OCI-LY1 (cell line): ENCODE data around the gene HP.

Experiments
- H2AFZ ChIP-seq: fragments of 200-600 bp; sonication (generic), shearing (Covaris generic); 2 replicates; pipeline ENCODE4 v1.6.0; 2014; ENCODE audit warnings: antibody characterized with exemption, mild to moderate bottlenecking, low read length
- H3F3A ChIP-seq: fragments of 200-600 bp; sonication (generic), shearing (Covaris generic); 2 replicates; pipeline ENCODE4 v1.6.0; 2014; ENCODE audit warnings: mild to moderate bottlenecking, antibody characterized with exemption, low read length, moderate library complexity; ENCODE audit not compliant: insufficient read depth
- H3K27ac ChIP-seq: fragments of 200-600 bp; sonication (generic); 2 replicates; pipeline ENCODE4 v1.5.1; 2014; ENCODE audit warnings: low read length, mixed run types, mild to moderate bottlenecking, low read depth; ENCODE audit not compliant: poor library complexity, severe bottlenecking
- H3K27me3 ChIP-seq: fragments of 200-600 bp; sonication (generic); 2 replicates; pipeline ENCODE4 v1.6.0; 2014; ENCODE audit warnings: antibody characterized with exemption, mild to moderate bottlenecking, low read length, moderate library complexity; ENCODE audit not compliant: insufficient read depth
- H3K36me3 ChIP-seq: fragments of 200-600 bp; sonication (generic); 2 replicates; pipeline ENCODE4 v1.6.1; 2014; ENCODE audit warnings: mild to moderate bottlenecking, antibody characterized with exemption, low read length, moderate library complexity, mixed read lengths; ENCODE audit not compliant: insufficient read depth
- H3K4me1 ChIP-seq: fragments of 200-600 bp; sonication (generic); 2 replicates; pipeline ENCODE4 v1.5.1; 2014; ENCODE audit warnings: mild to moderate bottlenecking, low read length, moderate library complexity; ENCODE audit not compliant: insufficient read depth, severe bottlenecking
- H3K4me2 ChIP-seq: fragments of 200-600 bp; sonication (generic), shearing (Covaris generic); 2 replicates; pipeline ENCODE4 v1.6.1; 2014; ENCODE audit warnings: low read length
- H3K4me3 ChIP-seq: fragments of 200-600 bp; sonication (generic); 2 replicates; pipeline ENCODE4 v1.5.1; 2014; ENCODE audit warnings: low read length, low read depth, mild to moderate bottlenecking, mixed read lengths; ENCODE audit not compliant: poor library complexity, severe bottlenecking
- H3K79me2 ChIP-seq: fragments of 200-600 bp; shearing (Covaris generic); 2 replicates; pipeline ENCODE4 v1.6.1; 2016; ENCODE audit warnings: mixed run types, low read length, mixed read lengths; ENCODE audit not compliant: insufficient read depth
- H3K9ac ChIP-seq: fragments of 200-600 bp; sonication (generic), shearing (Covaris generic); 2 replicates; pipeline ENCODE4 v1.6.1; 2014; ENCODE audit warnings: mild to moderate bottlenecking, low read length, mixed read lengths
- H3K9me2 ChIP-seq: fragments of 200-600 bp; sonication (generic), shearing (Covaris generic); 2 replicates; pipeline ENCODE4 v1.6.1; 2014; ENCODE audit warnings: low read depth, mild to moderate bottlenecking, low read length, mixed read lengths
- H3K9me3 ChIP-seq: fragments of 200-600 bp; shearing (Covaris generic); 2 replicates; pipeline ENCODE4 v1.6.1; 2014; ENCODE audit warnings: low read length, mixed read lengths
- H4K20me1 ChIP-seq: fragments of 200-600 bp; sonication (generic), shearing (Covaris generic); 2 replicates; pipeline ENCODE4 v1.6.0; 2016; ENCODE audit warnings: mild to moderate bottlenecking, low read length; ENCODE audit not compliant: insufficient read depth
- CTCF ChIP-seq: fragments of 200-600 bp; sonication (generic), shearing (Covaris generic); IDR thresholded peaks from 2 replicates; pipeline ENCODE4 v1.5.1; 2017; ENCODE audit warnings: mild to moderate bottlenecking, antibody characterized with exemption, low read length, moderate library complexity, mixed read lengths
- EZH2 ChIP-seq: fragments of 200-600 bp; sonication (generic), shearing (Covaris generic); IDR thresholded peaks from 2 replicates; pipeline ENCODE4 v1.8.0; 2017; ENCODE audit warnings: borderline replicate concordance, mixed run types, mild to moderate bottlenecking, antibody characterized with exemption, low read length, moderate library complexity, mixed read lengths

HP gene

GRCh38 chr16:72098936-72099335 lies 44.6 kb downstream of the HP start:
- H3K4me2 ChIP-seq, result no peak overlapping the region
- no peak for TF ChIP-seq EZH2
- no peak for TF ChIP-seq CTCF
- no peaks in the 10 kb centered on the region for H3F3A ChIP-seq
- H3K36me3 ChIP-seq, result peaks cover 76% of the 10 kb centered on the region
- H3K27ac ChIP-seq, result no peak overlapping the region
- H3K4me3 ChIP-seq, result no peak overlapping the region
- H4K20me1 ChIP-seq, result no peaks in the 10 kb centered on the region
- no peaks in the 10 kb centered on the region for H3K9me3 ChIP-seq
- no peaks in the 10 kb centered on the region for H3K27me3 ChIP-seq
- no peak overlapping the region for H3K9ac ChIP-seq
- H3K79me2 ChIP-seq, result peaks cover 13% of the 10 kb centered on the region
- no peak overlapping the region for H2AFZ ChIP-seq
- H3K4me1 ChIP-seq, result peaks cover 15% of the 10 kb centered on the region
- H3K9me2 ChIP-seq, result no peaks in the 10 kb centered on the region

GRCh38 chr16:72099377-72099818 lies 45.1 kb downstream of the HP start:
- Histone ChIP-seq H4K20me1 (no peaks in the 10 kb centered on the region), H3K27me3 (no peaks in the 10 kb centered on the region), H3F3A (no peaks in the 10 kb centered on the region), H3K27ac (no peak overlapping the region), H3K4me2 (no peak overlapping the region), H3K9ac (no peak overlapping the region), H3K9me3 (no peaks in the 10 kb centered on the region), H3K4me3 (no peak overlapping the region), H2AFZ (no peak overlapping the region), H3K79me2 (peaks cover 8% of the 10 kb centered on the region), H3K9me2 (no peaks in the 10 kb centered on the region), H3K4me1 (peaks cover 13% of the 10 kb centered on the region), H3K36me3 (peaks cover 81% of the 10 kb centered on the region)
- TF ChIP-seq EZH2 (no peak), CTCF (peak; percentile 73)

GRCh38 chr16:72101195-72101594 lies 46.9 kb downstream of the HP start:
- no peaks in the 10 kb centered on the region for H3K4me1 ChIP-seq
- no peak overlapping the region for H3K27ac ChIP-seq
- no peak overlapping the region for H3K9ac ChIP-seq
- H4K20me1 ChIP-seq, result no peaks in the 10 kb centered on the region
- no peaks in the 10 kb centered on the region for H3K27me3 ChIP-seq
- H3K4me3 ChIP-seq, result no peak overlapping the region
- H2AFZ ChIP-seq, result no peak overlapping the region
- TF ChIP-seq CTCF (no peak), EZH2 (no peak)
- no peak overlapping the region for H3K4me2 ChIP-seq
- no peaks in the 10 kb centered on the region for H3F3A ChIP-seq
- H3K9me3 ChIP-seq, result no peaks in the 10 kb centered on the region
- H3K9me2 ChIP-seq, result no peaks in the 10 kb centered on the region
- peaks cover 95% of the 10 kb centered on the region for H3K36me3 ChIP-seq
- H3K79me2 ChIP-seq, result no peaks in the 10 kb centered on the region
